GM18868 (cell line): ENCODE results near the gene COL4A4.

Experiments
- ATAC-seq: cut with Tn5 transposase; IDR thresholded peaks from one replicate; pipeline ENCODE4 v1.9.1; 2021; ENCODE audit warnings: mild to moderate bottlenecking, moderate library complexity; ENCODE audit not compliant: unreplicated experiment

The COL4A4 gene

GRCh38 chr2:227033471-227034148 is 130.4 kb downstream of the COL4A4 start:
- peak; percentile 91 for ATAC-seq

GRCh38 chr2:227031379-227031778 is 132.6 kb downstream of the COL4A4 start:
- no peak for ATAC-seq

GRCh38 chr2:227030789-227031188 is 133.2 kb downstream of the COL4A4 start:
- ATAC-seq = no peak

- no peak for ATAC-seq
These were observed 134.4 kb downstream of the COL4A4 start for GRCh38 chr2:227029426-227030105.

GRCh38 chr2:227025510-227025909 is 138.5 kb downstream of the COL4A4 start:
- ATAC-seq = peak; percentile 84

GRCh38 chr2:227022608-227023007 is 141.4 kb downstream of the COL4A4 start:
- ATAC-seq = no peak

GRCh38 chr2:227020416-227020815 is 143.6 kb downstream of the COL4A4 start:
- ATAC-seq = no peak

- ATAC-seq = no peak
These were observed 147.1 kb downstream of the COL4A4 start for GRCh38 chr2:227016894-227017293.

- no peak for ATAC-seq
These were observed 150.1 kb downstream of the COL4A4 start for GRCh38 chr2:227013881-227014280.

- ATAC-seq = no peak
These were observed 150.7 kb downstream of the COL4A4 start for GRCh38 chr2:227013330-227013729.

GRCh38 chr2:227010433-227010832 is 153.6 kb downstream of the COL4A4 start:
- no peak for ATAC-seq

- ATAC-seq = no peak
These were observed 156.1 kb downstream of the COL4A4 start for GRCh38 chr2:227007940-227008339.

GRCh38 chr2:227007148-227007547 is 156.9 kb downstream of the COL4A4 start:
- ATAC-seq = no peak

GRCh38 chr2:227006189-227006897 is 157.7 kb downstream of the COL4A4 start:
- ATAC-seq = no peak

GRCh38 chr2:227004482-227004881 is 159.5 kb downstream of the COL4A4 start:
- ATAC-seq = no peak

GRCh38 chr2:227000123-227000522 is 163.9 kb downstream of the COL4A4 start:
- ATAC-seq = no peak

GRCh38 chr2:226999661-227000060 is 164.3 kb downstream of the COL4A4 start:
- no peak for ATAC-seq

- ATAC-seq = no peak
These were observed 168.4 kb downstream of the COL4A4 start for GRCh38 chr2:226995625-226996041.

- ATAC-seq = no peak
These were observed 169.2 kb downstream of the COL4A4 start for GRCh38 chr2:226994775-226995174.

GRCh38 chr2:226993171-226993570 is 170.8 kb downstream of the COL4A4 start:
- ATAC-seq = no peak

GRCh38 chr2:226991663-226992062 is 172.3 kb downstream of the COL4A4 start:
- ATAC-seq = peak; percentile 68

GRCh38 chr2:226985583-226985946 is 178.4 kb downstream of the COL4A4 start:
- ATAC-seq = no peak
